Subcutaneous adipose tissue (tissue), 4 donors: Measurements from ENCODE around the gene OBP2A. TPM values are rescaled to one million over a fixed set of nuclear protein-coding genes. Genes with fewer than 3 reads are reported as not detected.

Source experiments
- CTCF ChIP-seq: fragments of 450-650 bp; IDR thresholded peaks from one replicate; pipeline ENCODE4 v1.5.1; 2016; ENCODE audit warnings: low read depth, mild to moderate bottlenecking, control low read depth, antibody characterized with exemption, moderate library complexity
- total RNA-seq, 4 donors: library from RNA; depleted of rRNA; stranded (reverse); fragments of >200 nt; gene quantifications; one replicate each; pipeline ENCODE4 v1.1.0, GENCODE V29; 2016

Gene OBP2A
- total RNA-seq, 4 donors from 2014 or later, result not detected

- no peak for TF ChIP-seq CTCF
Observed at GRCh38 chr9:135522137-135522877, 23.6 kb upstream of the OBP2A start.

DNA sequence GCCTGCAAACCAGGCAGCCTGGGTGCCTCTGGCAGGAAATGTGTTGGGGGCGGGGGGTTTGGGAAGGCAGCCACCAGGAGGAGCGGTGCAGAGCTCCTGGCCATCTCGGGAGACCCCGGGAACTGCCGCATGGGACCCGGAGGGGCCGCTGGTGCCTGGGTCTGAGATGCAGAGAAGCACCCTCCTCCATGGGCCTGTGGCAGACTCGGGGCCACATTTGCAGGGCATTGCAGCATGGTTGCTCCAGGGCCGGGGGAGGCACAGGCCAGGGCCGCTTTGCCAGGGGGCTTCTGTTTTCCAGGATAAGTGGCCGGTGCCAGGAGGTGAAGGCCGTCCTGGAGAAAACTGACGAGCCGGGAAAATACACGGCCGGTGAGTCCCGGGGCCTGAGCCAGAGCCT lies 23.0 kb upstream of the OBP2A start:
- no peak for TF ChIP-seq CTCF

DNA sequence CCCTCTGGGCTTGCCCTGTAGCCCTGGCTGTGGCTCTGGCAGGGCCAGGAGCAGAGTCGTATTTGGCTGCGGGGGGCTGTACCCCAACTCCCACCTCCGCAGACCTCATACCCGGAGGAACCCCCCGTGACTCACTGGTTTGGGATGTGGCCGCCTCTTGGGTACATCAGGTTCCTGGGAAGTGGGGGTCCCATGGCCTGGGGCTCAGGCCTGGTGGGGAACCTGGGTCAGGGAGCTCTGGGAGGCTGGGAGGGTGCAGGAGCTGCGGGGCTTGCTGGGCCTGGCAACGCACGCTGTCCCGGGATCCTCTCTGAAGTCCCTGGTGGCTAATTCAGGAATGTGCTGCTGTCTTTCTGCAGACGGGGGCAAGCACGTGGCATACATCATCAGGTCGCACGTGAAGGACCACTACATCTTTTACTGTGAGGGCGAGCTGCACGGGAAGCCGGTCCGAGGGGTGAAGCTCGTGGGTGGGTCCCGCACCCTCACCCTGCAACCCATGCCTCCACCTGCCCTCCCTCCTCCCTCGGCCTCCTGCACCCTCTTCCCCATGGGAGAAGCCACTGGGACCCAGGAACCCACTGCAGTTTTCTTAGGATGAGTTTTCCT lies 22.3 kb upstream of the OBP2A start:
- TF ChIP-seq CTCF, result no peak

GRCh38 chr9:135524130-135524861 lies 21.6 kb upstream of the OBP2A start:
- no peak for TF ChIP-seq CTCF

DNA sequence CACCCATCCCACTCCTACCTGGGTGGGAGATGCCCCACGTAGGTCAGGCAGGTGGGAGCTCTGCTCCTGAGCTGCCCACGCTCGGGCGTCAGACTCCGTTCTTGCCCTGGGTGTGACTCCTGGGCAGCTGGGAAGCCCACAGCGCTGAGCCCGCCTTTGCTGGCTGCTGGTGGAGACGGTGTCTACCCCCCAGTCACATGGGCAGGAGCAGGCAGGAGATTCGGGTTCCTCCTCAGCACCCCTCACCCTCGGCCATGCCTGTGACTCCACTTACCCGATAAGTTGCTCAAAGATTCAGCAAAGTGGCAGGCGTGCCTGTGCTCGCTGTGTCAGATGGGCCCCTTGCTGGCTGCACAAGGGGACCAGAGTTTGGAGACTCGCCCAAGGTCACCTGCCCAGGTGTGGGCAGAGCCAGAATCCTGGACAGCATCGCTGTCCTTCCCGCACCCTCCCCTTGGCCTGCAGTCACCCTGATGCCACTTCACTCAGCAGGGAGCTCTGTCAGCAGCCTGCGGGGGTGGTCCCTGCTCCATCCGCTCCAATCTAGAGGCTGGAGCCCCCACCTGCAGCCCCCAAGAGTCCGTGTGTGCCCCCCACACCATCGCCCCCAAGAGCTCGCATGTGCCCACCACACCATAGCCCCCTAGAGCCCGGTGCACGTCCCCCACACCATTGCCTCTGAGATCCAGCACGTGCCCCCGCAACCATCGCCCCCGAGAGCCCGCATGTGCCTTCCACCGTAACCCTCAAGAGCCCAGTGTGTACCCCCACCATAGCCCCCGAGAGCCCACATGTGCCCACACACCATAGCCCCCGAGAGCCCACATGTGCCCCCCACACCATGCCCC lies 20.5 kb upstream of the OBP2A start:
- TF ChIP-seq CTCF, result no peak

GRCh38 chr9:135526089-135526729 lies 19.7 kb upstream of the OBP2A start:
- TF ChIP-seq CTCF, result no peak
